Mucosa of descending colon (tissue), 3 donors: ENCODE data around the gene SPRR2D. TPM values are rescaled to one million over a fixed set of nuclear protein-coding genes. Genes with fewer than 3 reads are reported as not detected.

Experiments used
- total RNA-seq, 3 donors: library from RNA; stranded (reverse); fragmentation: NEBNext Ultra II Directional in 2 of 3; extraction: Animal tissue kit (Norgen Biotek cat#: 25700) in 2 of 3; gene quantifications; one replicate each; pipeline versions ENCODE4 v1.2.1 to v1.2.4, GENCODE V29; 2021 to 2023
- donor health status: DM: no; HTN: no; CAD: no; lungs with moderate emphysema.
- donor health status: DM: no; HTN: no; CAD: no.
- donor health status: DM: no; HTN: yes; CAD: no.

SPRR2D gene
- total RNA-seq, 3 donors from 2014 or later: 0.41 TPM; not detected in 2

Other genes with a start within 250 kb of the SPRR2D start
- not detected for gene LCE1D, start 244.4 kb downstream of the SPRR2D start, total RNA-seq
- not detected for gene LCE1C, start 234.5 kb downstream of the SPRR2D start, total RNA-seq
- gene LCE1B, start 229.1 kb downstream of the SPRR2D start, total RNA-seq: not detected
- gene LCE1A, start 213.6 kb downstream of the SPRR2D start, total RNA-seq: not detected
- gene LCE6A, start 198.3 kb downstream of the SPRR2D start, total RNA-seq: not detected
- not detected for gene LCE7A, start 181.1 kb downstream of the SPRR2D start, total RNA-seq
- not detected for gene SMCP, start 162.8 kb downstream of the SPRR2D start, total RNA-seq
- gene IVL, start 132.6 kb downstream of the SPRR2D start, total RNA-seq: not detected
- gene SPRR5, start 93.9 kb downstream of the SPRR2D start, total RNA-seq: not detected
- not detected for gene SPRR4, start 70.5 kb downstream of the SPRR2D start, total RNA-seq
- not detected for gene SPRR1A, start 57.0 kb downstream of the SPRR2D start, total RNA-seq
- gene SPRR3, start 39.4 kb downstream of the SPRR2D start, total RNA-seq: under 1 TPM in 1 of 3 donors, not detected in 2; 0.93 TPM
- not detected for gene SPRR1B, start 9.9 kb downstream of the SPRR2D start, total RNA-seq
- gene SPRR2A, start 16.4 kb upstream of the SPRR2D start, total RNA-seq: not detected
- gene SPRR2B, start 30.5 kb upstream of the SPRR2D start, total RNA-seq: not detected
- gene SPRR2E, start 53.4 kb upstream of the SPRR2D start, total RNA-seq: not detected
- gene SPRR2F, start 72.4 kb upstream of the SPRR2D start, total RNA-seq: not detected
- not detected for gene SPRR2G, start 109.8 kb upstream of the SPRR2D start, total RNA-seq
- gene LELP1, start 162.3 kb upstream of the SPRR2D start, total RNA-seq: not detected
- gene PRR9, start 176.5 kb upstream of the SPRR2D start, total RNA-seq: not detected
- gene LORICRIN, start 218.6 kb upstream of the SPRR2D start, total RNA-seq: not detected